GM21737 (cell line): Measurements from ENCODE around the gene PRPH.

Experiments used
- ATAC-seq: cut with Tn5 transposase; IDR thresholded peaks from one replicate; pipeline ENCODE4 v1.9.1; 2021; ENCODE audit warnings: mild to moderate bottlenecking, moderate library complexity; ENCODE audit not compliant: unreplicated experiment

The PRPH gene

GRCh38 chr12:49345051-49345824, 50.3 kb downstream of the PRPH start:
- ATAC-seq: no peak

- ATAC-seq: no peak
Measured at GRCh38 chr12:49345825-49346658, 51.1 kb downstream of the PRPH start.

GRCh38 chr12:49346659-49347310, 51.8 kb downstream of the PRPH start, which contains the start of gene DNAJC22:
DNAJC22 (plus strand) TSS chr12:49346888; CDS start chr12:49348873, 1,985 bp downstream.
- ATAC-seq: no peak

- ATAC-seq: no peak
Measured at GRCh38 chr12:49347311-49348193, 52.6 kb downstream of the PRPH start.
